ENCODE data around the gene PDXP.
"Not testable (repeated sequence)": the region's sequence is repeated elsewhere in the genome, so short reads cannot be mapped to it uniquely, and the experiment has no call there.

The PDXP gene

GRCh38 chr22:37639771-37640590 is 18.5 kb upstream of the PDXP start:
- in situ Hi-C loops (cut with MboI; ENCODE audit: low pct_unique_long_range_greater_than_20kb, low sequenced_read_pairs), result no loop called here
- peak; percentile 66 for DNase-seq

GRCh38 chr22:37640591-37641560 is 17.6 kb upstream of the PDXP start:
- in situ Hi-C loops (cut with MboI; ENCODE audit: low pct_unique_long_range_greater_than_20kb, low sequenced_read_pairs), result no loop called here
- DNase-seq, result no peak

GRCh38 chr22:37641561-37641949 is 17.0 kb upstream of the PDXP start:
- no peak for DNase-seq
- in situ Hi-C loops (cut with MboI; ENCODE audit: low pct_unique_long_range_greater_than_20kb, low sequenced_read_pairs), result no loop called here

- peak; percentile 78 for DNase-seq
- in situ Hi-C loops (cut with MboI; ENCODE audit: low pct_unique_long_range_greater_than_20kb, low sequenced_read_pairs), result no loop called here
Measured at GRCh38 chr22:37643225-37643847, 15.2 kb upstream of the PDXP start.

GRCh38 chr22:37647317-37647716 is 11.2 kb upstream of the PDXP start:
- in situ Hi-C loops (cut with MboI; ENCODE audit: low pct_unique_long_range_greater_than_20kb, low sequenced_read_pairs), result no loop called here
- no peak for DNase-seq

- in situ Hi-C loops (cut with MboI; ENCODE audit: low pct_unique_long_range_greater_than_20kb, low sequenced_read_pairs), result no loop called here
- DNase-seq, result no peak
Measured at GRCh38 chr22:37647928-37648327, 10.6 kb upstream of the PDXP start.

GRCh38 chr22:37650463-37651136 is 7.9 kb upstream of the PDXP start:
- in situ Hi-C loops (cut with MboI; ENCODE audit: low pct_unique_long_range_greater_than_20kb, low sequenced_read_pairs), result no loop called here
- no peak for DNase-seq

- in situ Hi-C loops (cut with MboI; ENCODE audit: low pct_unique_long_range_greater_than_20kb, low sequenced_read_pairs), result no loop called here
Measured at GRCh38 chr22:37654563-37655251, 3.8 kb upstream of the PDXP start.

GRCh38 chr22:37655252-37655563 is 3.3 kb upstream of the PDXP start:
- no peak for DNase-seq
- in situ Hi-C loops (cut with MboI; ENCODE audit: low pct_unique_long_range_greater_than_20kb, low sequenced_read_pairs), result no loop called here

More at GRCh38 chr22:37654563-37655251, 3.8 kb upstream of the PDXP start:
- no peak for DNase-seq

GRCh38 chr22:37656583-37656982 is 1.9 kb upstream of the PDXP start:
- DNase-seq; in situ Hi-C loops (cut with MboI; ENCODE audit: low pct_unique_long_range_greater_than_20kb, low sequenced_read_pairs): not testable (repeated sequence)

GRCh38 chr22:37657590-37658132 is 862 bp upstream of the PDXP start:
- DNase-seq, result no peak
- in situ Hi-C loops (cut with MboI; ENCODE audit: low pct_unique_long_range_greater_than_20kb, low sequenced_read_pairs), result no loop called here

GRCh38 chr22:37659066-37659896 is 758 bp downstream of the PDXP start:
- DNase-seq, result peak; percentile 20
- in situ Hi-C loops (cut with MboI; ENCODE audit: low pct_unique_long_range_greater_than_20kb, low sequenced_read_pairs), result no loop called here

- in situ Hi-C loops (cut with MboI; ENCODE audit: low pct_unique_long_range_greater_than_20kb, low sequenced_read_pairs), result no loop called here
- no peak for DNase-seq
Measured at GRCh38 chr22:37659897-37660708, 1.6 kb downstream of the PDXP start.

- DNase-seq, result no peak
- in situ Hi-C loops (cut with MboI; ENCODE audit: low pct_unique_long_range_greater_than_20kb, low sequenced_read_pairs), result no loop called here
Measured at GRCh38 chr22:37660709-37661045, 2.2 kb downstream of the PDXP start.

- in situ Hi-C loops (cut with MboI; ENCODE audit: low pct_unique_long_range_greater_than_20kb, low sequenced_read_pairs), result no loop called here
- DNase-seq, result peak; percentile 32
Measured at GRCh38 chr22:37661160-37661924, 2.8 kb downstream of the PDXP start.

GRCh38 chr22:37662039-37662438 is 3.5 kb downstream of the PDXP start:
- DNase-seq, result no peak
- in situ Hi-C loops (cut with MboI; ENCODE audit: low pct_unique_long_range_greater_than_20kb, low sequenced_read_pairs), result no loop called here
